Muscle layer of duodenum (tissue), 2 donors: Measurements from ENCODE around the gene SEMA5B.

Experiments used
- H3K27ac ChIP-seq: one replicate; pipeline ENCODE4 v1.7.0; 2013; ENCODE audit warnings: mild to moderate bottlenecking, low read length
- H3K27me3 ChIP-seq: one replicate; pipeline ENCODE4 v1.7.0; 2013; ENCODE audit warnings: low read depth, mild to moderate bottlenecking, control low read depth, low read length
- H3K36me3 ChIP-seq, 2 donors: one replicate each; pipeline ENCODE4 v1.7.0; 2013; ENCODE audit warnings: low read length in 2 of 2, control low read depth in 1 of 2, mild to moderate bottlenecking in 1 of 2; ENCODE audit not compliant: insufficient read depth in 2 of 2, control insufficient read depth in 1 of 2
- H3K4me1 ChIP-seq, 2 donors: one replicate each; pipeline ENCODE4 v1.7.0; 2013; ENCODE audit warnings: low read length in 2 of 2, mild to moderate bottlenecking in 2 of 2, control low read depth in 1 of 2, moderate library complexity in 1 of 2; ENCODE audit not compliant: insufficient read depth in 2 of 2, control insufficient read depth in 1 of 2
- H3K4me3 ChIP-seq, 2 donors: one replicate each; pipeline ENCODE4 v1.7.0; 2013; ENCODE audit warnings: low read length in 2 of 2, low read depth in 1 of 2, mild to moderate bottlenecking in 1 of 2
- H3K9me3 ChIP-seq, 2 donors: one replicate each; pipeline ENCODE4 v1.7.0; 2013; ENCODE audit warnings: low read length in 2 of 2, control low read depth in 1 of 2, mild to moderate bottlenecking in 1 of 2; ENCODE audit not compliant: control insufficient read depth in 1 of 2
- donor health status: healthy.

Gene SEMA5B

GRCh38 chr3:122880173-122880572 lies 147.4 kb downstream of the SEMA5B start:
- Histone ChIP-seq H3K4me3 (no peak overlapping the region), H3K27me3 (no peaks in the 10 kb centered on the region), H3K4me1 (no peaks in the 10 kb centered on the region), H3K36me3 (peaks cover 11 to 23% of the 10 kb centered on the region in 2 donors), H3K9me3 (no peaks in the 10 kb centered on the region), H3K27ac (no peak overlapping the region)

GRCh38 chr3:122875547-122876127 lies 151.9 kb downstream of the SEMA5B start:
- H3K27me3 ChIP-seq, result no peaks in the 10 kb centered on the region
- no peaks in the 10 kb centered on the region for H3K9me3 ChIP-seq
- H3K36me3 ChIP-seq, result peaks cover 10 to 23% of the 10 kb centered on the region in 2 donors
- no peak overlapping the region for H3K4me3 ChIP-seq
- no peak overlapping the region for H3K27ac ChIP-seq
- no peaks in the 10 kb centered on the region for H3K4me1 ChIP-seq

- no peak overlapping the region for H3K4me3 ChIP-seq
- H3K36me3 ChIP-seq, result peaks cover 0 to 14% of the 10 kb centered on the region in 2 donors
- H3K27me3 ChIP-seq, result no peaks in the 10 kb centered on the region
- no peak overlapping the region for H3K27ac ChIP-seq
- H3K4me1 ChIP-seq, result no peaks in the 10 kb centered on the region
- no peaks in the 10 kb centered on the region for H3K9me3 ChIP-seq
These were observed 153.6 kb downstream of the SEMA5B start for GRCh38 chr3:122873741-122874515.

- Histone ChIP-seq H3K4me3 (no peak overlapping the region), H3K9me3 (no peaks in the 10 kb centered on the region), H3K27ac (no peak overlapping the region), H3K36me3 (peaks cover 7 to 9% of the 10 kb centered on the region in 2 donors), H3K4me1 (no peaks in the 10 kb centered on the region), H3K27me3 (no peaks in the 10 kb centered on the region)
These were observed 159.2 kb downstream of the SEMA5B start for GRCh38 chr3:122868322-122868721.

GRCh38 chr3:122864498-122864897 lies 163.1 kb downstream of the SEMA5B start:
- Histone ChIP-seq H3K36me3 (peaks cover 7 to 22% of the 10 kb centered on the region in 2 donors), H3K4me3 (no peak overlapping the region), H3K4me1 (no peaks in the 10 kb centered on the region), H3K27ac (no peak overlapping the region), H3K9me3 (no peaks in the 10 kb centered on the region), H3K27me3 (no peaks in the 10 kb centered on the region)

GRCh38 chr3:122862381-122862780 lies 165.2 kb downstream of the SEMA5B start:
- Histone ChIP-seq H3K36me3 (peaks cover 7 to 22% of the 10 kb centered on the region in 2 donors), H3K27me3 (no peaks in the 10 kb centered on the region), H3K4me3 (no peak overlapping the region), H3K4me1 (no peaks in the 10 kb centered on the region), H3K27ac (no peak overlapping the region), H3K9me3 (no peaks in the 10 kb centered on the region)
